B cell (primary cell): Measurements from ENCODE around the gene DR1. TPM values are rescaled to one million over a fixed set of nuclear protein-coding genes. Genes with fewer than 3 reads are reported as not detected.

Experiments
- ATAC-seq: fragments of 200-7000 bp; cut with Tn5 transposase; one replicate; pipeline ENCODE4 v1.10.0; 2021; ENCODE audit warnings: low read depth, mild to moderate bottlenecking, moderate number of reproducible peaks, moderate library complexity
- CTCF ChIA-PET: fragments of 350-600 bp; sonication (Branson Sonifier 250); formaldehyde crosslinking; loops from one replicate; lab custom pipeline; 2021; ENCODE audit warnings: antibody characterized with exemption, inconsistent platforms; lab: Charles Lee
- POLR2A ChIA-PET: fragments of 350-600 bp; sonication (Branson Sonifier 250); formaldehyde crosslinking; loops from one replicate; lab custom pipeline; 2021; ENCODE audit warnings: antibody characterized with exemption; lab: Charles Lee
- DNase-seq: peaks from one replicate; pipeline ENCODE4 v3.0.0; 2013
- H2AFZ ChIP-seq: 2 replicates; pipeline ENCODE4 v1.6.1; 2012; ENCODE audit warnings: mild to moderate bottlenecking, low read depth, low read length; ENCODE audit not compliant: insufficient read depth, poor library complexity, severe bottlenecking
- H3K27ac ChIP-seq, 2 donors: 1 replicate in 1 of 2; 2 replicates in 1 of 2; pipeline ENCODE4 v1.5.1; 2012 to 2013; ENCODE audit warnings: low read length in 2 of 2, mild to moderate bottlenecking in 2 of 2, moderate library complexity in 1 of 2
- H3K27me3 ChIP-seq, 4 experiments: fragments of 200-600 bp in 1 of 4; sonication (generic) in 1 of 4; replicated peaks in 1 of 4; 1 replicate in 2 of 4; 2 replicates in 2 of 4; pipeline versions ENCODE4 v1.6.1 to v1.7.0; 2013 to 2016; ENCODE audit warnings: low read length in 3 of 4, mild to moderate bottlenecking in 2 of 4, mixed read lengths in 1 of 4, moderate library complexity in 1 of 4; ENCODE audit not compliant: insufficient read depth in 4 of 4, control insufficient read depth in 3 of 4; ENCODE audit errors: control extremely low read depth in 1 of 4
- H3K36me3 ChIP-seq, 2 experiments: replicated peaks in 1 of 2; 1 replicate in 1 of 2; 2 replicates in 1 of 2; pipeline versions ENCODE4 v1.6.1 to v1.7.1; 2013; ENCODE audit warnings: low read length in 1 of 2; ENCODE audit not compliant: insufficient read depth in 2 of 2, control insufficient read depth in 1 of 2; ENCODE audit errors: control extremely low read depth in 1 of 2, extremely low read depth in 1 of 2
- H3K4me1 ChIP-seq, 2 donors: fragments of 200-600 bp in 1 of 2; sonication (generic) in 1 of 2; 1 replicate in 1 of 2; 2 replicates in 1 of 2; pipeline versions ENCODE4 v1.5.1 to v1.6.1; 2013 to 2017; ENCODE audit warnings: low read length in 2 of 2; ENCODE audit not compliant: control insufficient read depth in 2 of 2, insufficient read depth in 2 of 2
- H3K4me2 ChIP-seq: replicated peaks from 2 replicates; pipeline ENCODE3; 2012; ENCODE audit warnings: mild to moderate bottlenecking, low read depth, low read length; ENCODE audit not compliant: poor library complexity, severe bottlenecking
- H3K4me3 ChIP-seq, 5 experiments: fragments of 200-600 bp in 1 of 5; sonication (generic) in 1 of 5; 1 replicate in 3 of 5; 2 replicates in 2 of 5; pipeline versions ENCODE4 v1.5.1 to v1.7.0; 2011 to 2016; ENCODE audit warnings: low read length in 4 of 5, mild to moderate bottlenecking in 4 of 5, low read depth in 2 of 5, control low read depth in 1 of 5, moderate library complexity in 1 of 5; ENCODE audit not compliant: insufficient read depth in 1 of 5; ENCODE audit errors: control extremely low read depth in 1 of 5, extremely low read depth in 1 of 5
- H3K79me2 ChIP-seq: fragments of 200-600 bp; sonication (generic); one replicate; pipeline ENCODE4 v1.6.0; 2016; ENCODE audit warnings: low read length; ENCODE audit not compliant: control insufficient read depth, insufficient read depth
- H3K9ac ChIP-seq: fragments of 200-600 bp; sonication (generic); 2 replicates; pipeline ENCODE4 v1.6.1; 2017; ENCODE audit warnings: mild to moderate bottlenecking, low read length, moderate library complexity
- H3K9me3 ChIP-seq, 3 donors: one replicate each; pipeline versions ENCODE4 v1.6.1 to v1.7.1; 2013; ENCODE audit warnings: low read length in 2 of 3; ENCODE audit not compliant: control insufficient read depth in 2 of 3, insufficient read depth in 1 of 3; ENCODE audit errors: control extremely low read depth in 1 of 3
- H4K20me1 ChIP-seq: 2 replicates; pipeline ENCODE4 v1.6.0; 2012; ENCODE audit warnings: mild to moderate bottlenecking, low read length; ENCODE audit not compliant: insufficient read depth, control insufficient read depth, poor library complexity, severe bottlenecking
- H3K27ac Mint-ChIP-seq: one replicate; pipeline ENCODE4 v1.8.0; 2021; ENCODE audit warnings: mixed read lengths
- H3K27me3 Mint-ChIP-seq: one replicate; pipeline ENCODE4 v1.8.0; 2021; ENCODE audit warnings: mixed read lengths
- H3K4me1 Mint-ChIP-seq: one replicate; pipeline ENCODE4 v1.8.0; 2021; ENCODE audit warnings: mixed read lengths
- H3K4me3 Mint-ChIP-seq: one replicate; pipeline ENCODE4 v1.8.0; 2021; ENCODE audit warnings: mixed read lengths
- H3K9me3 Mint-ChIP-seq: one replicate; pipeline ENCODE4 v1.8.0; 2022; ENCODE audit warnings: mixed read lengths; ENCODE audit not compliant: insufficient read depth
- EZH2 ChIP-seq: IDR thresholded peaks from 2 replicates; pipeline ENCODE4 v1.6.1; 2012; ENCODE audit warnings: borderline replicate concordance, low read depth, mild to moderate bottlenecking, moderate library complexity, low read length; ENCODE audit not compliant: insufficient read depth, poor library complexity, severe bottlenecking
- WGBS: methylation state at CpG from one replicate; pipeline ENCODE4 v1.1.5; 2013; ENCODE audit warnings: missing lambda C conversion rate; ENCODE audit not compliant: insufficient coverage; 5-methylcytosine and 5-hydroxymethylcytosine counted together
- intact Hi-C: fragments of 100-400 bp; cut with micrococcal nuclease; formaldehyde crosslinking; loops from one replicate; pipeline ENCODE4 v1.10.0; 2022
- polyA minus RNA-seq: library from RNA; depleted of rRNA, polyadenylated mRNA; stranded (reverse); fragments of >200 nt; gene quantifications from 2 replicates; pipeline ENCODE4 v1.2.3, GENCODE V29; 2012
- polyA plus RNA-seq: library from polyadenylated mRNA; depleted of rRNA; stranded (reverse); fragments of >200 nt; gene quantifications from 2 replicates; pipeline ENCODE4 v1.2.3, GENCODE V29; 2012
- total RNA-seq, 2 donors: library from RNA; stranded (reverse); fragments of 120-200 nt in 1 of 2; gene quantifications; 1 replicate in 1 of 2; 2 replicates in 1 of 2; pipeline versions ENCODE4 v1.2.3 to v1.2.4, GENCODE V29; 2013 to 2022
- TF ChIP-seq, protein P1 (sequence below): fragments of 200-600 bp; IDR thresholded peaks from one replicate; pipeline ENCODE4 v1.8.0; 2022; ENCODE audit warnings: antibody characterized with exemption, mild to moderate bottlenecking

The DR1 gene
- 65.6 and 69.2 TPM in 2 replicates for total RNA-seq
- total RNA-seq (2013), result 65.8 TPM
- 11.4 and 17.9 TPM in 2 replicates for polyA plus RNA-seq
- 12.7 and 35.0 TPM in 2 replicates for polyA minus RNA-seq

DNA sequence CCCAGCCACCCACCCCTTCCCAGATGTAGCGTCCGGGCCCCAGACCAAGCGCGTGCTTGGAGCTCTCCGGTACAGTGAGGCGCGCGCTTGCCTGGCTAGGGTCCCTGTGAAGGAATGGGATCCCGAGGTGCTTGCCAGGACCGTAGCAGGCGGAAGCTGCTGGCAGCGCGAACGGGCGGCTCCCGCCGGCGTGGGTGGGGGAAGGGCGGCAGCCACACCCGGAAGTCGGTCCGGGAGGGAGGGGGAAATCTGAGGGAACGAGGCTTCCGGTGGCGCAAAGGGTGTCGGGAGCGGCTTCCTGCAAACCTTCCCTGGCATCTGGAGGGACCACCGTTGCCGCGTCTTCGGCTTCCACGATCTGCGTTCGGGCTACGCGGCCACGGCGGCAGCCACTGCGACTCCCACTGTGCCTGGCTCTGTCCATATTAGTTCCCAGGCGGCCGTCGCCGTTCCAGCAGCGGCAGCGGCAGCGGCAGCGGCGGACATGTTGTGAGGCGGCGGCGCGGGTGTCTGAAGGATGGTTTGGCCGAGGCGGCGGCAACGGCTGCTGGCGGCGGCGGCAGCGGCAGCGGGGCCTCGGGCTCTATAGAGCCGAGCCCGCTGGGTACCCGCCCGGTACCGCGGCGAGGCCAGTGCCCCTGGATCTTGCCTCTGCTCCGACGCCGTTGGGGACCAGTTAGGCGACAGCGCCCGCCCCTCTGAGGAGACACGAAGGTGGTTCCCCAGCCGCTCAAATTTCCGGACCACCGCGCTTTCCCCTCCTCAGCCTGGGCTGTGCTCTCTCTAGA is at the start of gene DR1:
DR1 (plus strand) TSS at position 275 of the 788 bp plus-strand sequence. CDS start 739 bp downstream, outside the sequence.
- no peaks in the 10 kb centered on the region for H3K36me3 ChIP-seq
- DNase-seq (peak; percentile 93), ATAC-seq (peak; percentile 84)
- Mint-ChIP-seq H3K4me1 (peaks cover 50% of the 10 kb centered on the region), H3K4me3 (peak within 1 kb of the TSS; percentile 95), H3K27me3 (no peaks in the 10 kb centered on the region), H3K27ac (peak within 1 kb of the TSS; percentile 98), H3K9me3 (no peaks in the 10 kb centered on the region)
- peaks cover 12 to 40% of the 10 kb centered on the region in 2 donors for H3K4me1 ChIP-seq
- peak within 1 kb of the TSS; percentile 99 for H3K9ac ChIP-seq
- peaks cover 16% of the 10 kb centered on the region for H4K20me1 ChIP-seq
- CTCF ChIA-PET, result interaction anchor here (0.5 to 2.3 kb wide), 11 partner anchors 10 to 514 kb away, joined by 3 to 12 read pairs (median 3); partner anchors contain the start of gene RPL5
- TF ChIP-seq EZH2, result no peak
- TF ChIP-seq, protein P1, sequence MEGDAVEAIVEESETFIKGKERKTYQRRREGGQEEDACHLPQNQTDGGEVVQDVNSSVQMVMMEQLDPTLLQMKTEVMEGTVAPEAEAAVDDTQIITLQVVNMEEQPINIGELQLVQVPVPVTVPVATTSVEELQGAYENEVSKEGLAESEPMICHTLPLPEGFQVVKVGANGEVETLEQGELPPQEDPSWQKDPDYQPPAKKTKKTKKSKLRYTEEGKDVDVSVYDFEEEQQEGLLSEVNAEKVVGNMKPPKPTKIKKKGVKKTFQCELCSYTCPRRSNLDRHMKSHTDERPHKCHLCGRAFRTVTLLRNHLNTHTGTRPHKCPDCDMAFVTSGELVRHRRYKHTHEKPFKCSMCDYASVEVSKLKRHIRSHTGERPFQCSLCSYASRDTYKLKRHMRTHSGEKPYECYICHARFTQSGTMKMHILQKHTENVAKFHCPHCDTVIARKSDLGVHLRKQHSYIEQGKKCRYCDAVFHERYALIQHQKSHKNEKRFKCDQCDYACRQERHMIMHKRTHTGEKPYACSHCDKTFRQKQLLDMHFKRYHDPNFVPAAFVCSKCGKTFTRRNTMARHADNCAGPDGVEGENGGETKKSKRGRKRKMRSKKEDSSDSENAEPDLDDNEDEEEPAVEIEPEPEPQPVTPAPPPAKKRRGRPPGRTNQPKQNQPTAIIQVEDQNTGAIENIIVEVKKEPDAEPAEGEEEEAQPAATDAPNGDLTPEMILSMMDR, result no peak
- peak within 1 kb of the TSS; percentile 93 for H3K4me2 ChIP-seq
- no peaks in the 10 kb centered on the region for H3K27me3 ChIP-seq
- POLR2A ChIA-PET, result interaction anchor here (0.6 to 1.4 kb wide), 5 partner anchors 267 to 1727 kb away, joined by 3 to 8 read pairs (median 5); partner anchors contain the start of genes ALG14 and MTF2
- WGBS, result under 1% methylated on average over 80 of the region's 80 CpGs
- peak within 1 kb of the TSS; percentile 84 for H2AFZ ChIP-seq
- no peaks in the 10 kb centered on the region for H3K9me3 ChIP-seq
- H3K79me2 ChIP-seq, result peaks cover 76% of the 10 kb centered on the region
- peak within 1 kb of the TSS; percentile 81 to 95 for H3K27ac ChIP-seq
- H3K4me3 ChIP-seq, result peak within 1 kb of the TSS; percentile 78 to 94 (median 91)
- intact Hi-C loops, result loop anchor here (1.0 to 10.0 kb wide), 10 partner anchors 102 to 1889 kb away; partner anchors contain the start of genes ABCD3, CNN3, DIPK1A and DNTTIP2
